Panc1 (cell line): ENCODE data around the gene TRERF1. TPM values are rescaled to one million over a fixed set of nuclear protein-coding genes. Genes with fewer than 3 reads are reported as not detected.
"Not testable (repeated sequence)": the region's sequence is repeated elsewhere in the genome, so short reads cannot be mapped to it uniquely, and the experiment has no call there.

ENCODE experiments used
- ATAC-seq: fragments of 200-7000 bp; cut with Tn5 transposase; 2 replicates; pipeline ENCODE4 v1.9.1; 2020; ENCODE audit warnings: mild to moderate bottlenecking, moderate library complexity
- BruUV-seq: library from RNA; stranded (reverse); fragments of 400-500 nt; replicated peaks from 2 replicates; lab custom pipeline; 2021; lab: Mats Ljungman, UMichigan
- CTCF ChIA-PET: fragments of 300-600 bp; sonication (Branson Sonifier 250); formaldehyde crosslinking; loops from one replicate; lab custom pipeline; 2022; ENCODE audit warnings: antibody characterized with exemption; lab: Charles Lee
- POLR2A ChIA-PET: fragments of 300-600 bp; sonication (Branson Sonifier 250); formaldehyde crosslinking; loops from one replicate; lab custom pipeline; 2022; ENCODE audit warnings: antibody characterized with exemption; lab: Charles Lee
- DNase-seq: peaks from one replicate; pipeline ENCODE4 v3.0.0-alpha.2; 2010; ENCODE audit warnings: low read depth, low spot score
- H3K27ac ChIP-seq: 2 replicates; pipeline ENCODE4 v1.5.1; 2011; ENCODE audit warnings: mild to moderate bottlenecking, low read length, inconsistent platforms
- H3K27me3 ChIP-seq: fragments of 200-500 bp; sonication (Bioruptor generic); 2 replicates; pipeline ENCODE4 v1.6.0; 2014; ENCODE audit warnings: low read length, inconsistent platforms; ENCODE audit not compliant: control insufficient read depth, insufficient read depth
- H3K36me3 ChIP-seq: fragments of 200-500 bp; sonication (Bioruptor generic); 2 replicates; pipeline ENCODE4 v1.5.1; 2014; ENCODE audit warnings: inconsistent platforms, mild to moderate bottlenecking, low read length, moderate library complexity; ENCODE audit not compliant: control insufficient read depth, insufficient read depth
- H3K4me1 ChIP-seq: 2 replicates; pipeline ENCODE4 v1.5.1; 2011; ENCODE audit warnings: inconsistent platforms, mild to moderate bottlenecking, low read length, moderate library complexity; ENCODE audit not compliant: control insufficient read depth, insufficient read depth
- H3K4me3 ChIP-seq, 2 experiments: 2 replicates each; pipeline ENCODE4 v1.5.1; 2011 to 2012; ENCODE audit warnings: low read depth in 2 of 2, low read length in 2 of 2, mild to moderate bottlenecking in 2 of 2, inconsistent platforms in 1 of 2, moderate library complexity in 1 of 2
- H3K9me3 ChIP-seq: fragments of 200-500 bp; sonication (Bioruptor generic); 2 replicates; pipeline ENCODE4 v1.5.1; 2014; ENCODE audit warnings: low read depth, mild to moderate bottlenecking, inconsistent platforms, low read length, moderate library complexity; ENCODE audit not compliant: control insufficient read depth, insufficient read depth
- CTCF ChIP-seq: fragments of 450-650 bp; IDR thresholded peaks from 2 replicates; pipeline ENCODE4 v1.5.1; 2017; ENCODE audit warnings: mild to moderate bottlenecking
- POLR2AphosphoS5 ChIP-seq: IDR thresholded peaks from 2 replicates; pipeline ENCODE4 v1.6.1; 2012; ENCODE audit warnings: mild to moderate bottlenecking, low read depth, low read length, moderate library complexity
- SIN3A ChIP-seq: IDR thresholded peaks from 2 replicates; pipeline ENCODE4 v1.6.1; 2012; ENCODE audit warnings: low read depth, mild to moderate bottlenecking, low read length, moderate library complexity, borderline replicate concordance; ENCODE audit not compliant: insufficient read depth
- TCF7L2 ChIP-seq: IDR thresholded peaks from 2 replicates; pipeline ENCODE4 v1.6.1; 2011; ENCODE audit warnings: mild to moderate bottlenecking, low read depth, low read length, inconsistent platforms
- in situ Hi-C: cut with HindIII; loops from 2 replicates; pipeline ENCODE4 v1.10.0; 2016; ENCODE audit warnings: low sequenced_read_pairs, low pct_unique_long_range_greater_than_20kb
- intact Hi-C: fragments of 100-400 bp; cut with micrococcal nuclease; formaldehyde crosslinking; loops from one replicate; pipeline ENCODE4 v1.10.0; 2022; ENCODE audit not compliant: unreplicated experiment
- total RNA-seq: library from RNA; stranded (reverse); gene quantifications from one replicate; pipeline ENCODE4 v1.2.1, GENCODE V29; 2021; ENCODE audit not compliant: unreplicated experiment
- TF ChIP-seq, protein P1 (sequence below), 2 experiments: IDR thresholded peaks; 2 replicates each; pipeline ENCODE4 v1.6.1; 2011 to 2012; ENCODE audit warnings: low read depth in 2 of 2, control low read depth in 1 of 2, low read length in 1 of 2, mild to moderate bottlenecking in 1 of 2, moderate library complexity in 1 of 2; ENCODE audit not compliant: insufficient read depth in 1 of 2

The TRERF1 gene
- total RNA-seq, 1 experiment from 2014 or later: 30.6 TPM

DNA sequence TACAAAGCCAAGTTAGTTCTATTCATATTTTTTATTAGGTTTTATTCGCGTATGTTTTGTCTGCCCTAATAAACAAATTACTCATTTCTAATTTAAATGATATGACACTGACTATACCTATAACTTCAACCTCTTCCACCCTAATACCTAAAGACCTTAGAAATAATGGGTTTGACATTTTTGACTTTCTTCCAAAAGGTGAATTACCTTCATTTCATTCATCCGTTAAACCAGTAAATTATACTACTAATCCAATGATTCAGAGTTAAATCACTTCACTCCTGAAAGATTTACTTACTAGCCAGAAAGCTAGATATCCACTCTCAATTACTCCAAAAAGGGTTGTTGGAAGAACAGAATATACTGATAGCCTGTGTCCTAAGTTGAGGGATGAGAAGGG, 239.3 kb downstream of the TRERF1 start:
- H3K27ac ChIP-seq: peak overlapping the region; percentile 100
- H3K27me3 ChIP-seq: no peaks in the 10 kb centered on the region
- peaks cover 47% of the 10 kb centered on the region for H3K36me3 ChIP-seq
- no peak overlapping the region for H3K4me3 ChIP-seq
- ATAC-seq: no peak
- POLR2A ChIA-PET: no interaction called here
- CTCF ChIA-PET: no interaction called here
- H3K4me1 ChIP-seq: peaks cover 52% of the 10 kb centered on the region
- TF ChIP-seq TCF7L2 (no peak), POLR2AphosphoS5 (no peak), SIN3A (no peak), CTCF (no peak)
- TF ChIP-seq, protein P1, sequence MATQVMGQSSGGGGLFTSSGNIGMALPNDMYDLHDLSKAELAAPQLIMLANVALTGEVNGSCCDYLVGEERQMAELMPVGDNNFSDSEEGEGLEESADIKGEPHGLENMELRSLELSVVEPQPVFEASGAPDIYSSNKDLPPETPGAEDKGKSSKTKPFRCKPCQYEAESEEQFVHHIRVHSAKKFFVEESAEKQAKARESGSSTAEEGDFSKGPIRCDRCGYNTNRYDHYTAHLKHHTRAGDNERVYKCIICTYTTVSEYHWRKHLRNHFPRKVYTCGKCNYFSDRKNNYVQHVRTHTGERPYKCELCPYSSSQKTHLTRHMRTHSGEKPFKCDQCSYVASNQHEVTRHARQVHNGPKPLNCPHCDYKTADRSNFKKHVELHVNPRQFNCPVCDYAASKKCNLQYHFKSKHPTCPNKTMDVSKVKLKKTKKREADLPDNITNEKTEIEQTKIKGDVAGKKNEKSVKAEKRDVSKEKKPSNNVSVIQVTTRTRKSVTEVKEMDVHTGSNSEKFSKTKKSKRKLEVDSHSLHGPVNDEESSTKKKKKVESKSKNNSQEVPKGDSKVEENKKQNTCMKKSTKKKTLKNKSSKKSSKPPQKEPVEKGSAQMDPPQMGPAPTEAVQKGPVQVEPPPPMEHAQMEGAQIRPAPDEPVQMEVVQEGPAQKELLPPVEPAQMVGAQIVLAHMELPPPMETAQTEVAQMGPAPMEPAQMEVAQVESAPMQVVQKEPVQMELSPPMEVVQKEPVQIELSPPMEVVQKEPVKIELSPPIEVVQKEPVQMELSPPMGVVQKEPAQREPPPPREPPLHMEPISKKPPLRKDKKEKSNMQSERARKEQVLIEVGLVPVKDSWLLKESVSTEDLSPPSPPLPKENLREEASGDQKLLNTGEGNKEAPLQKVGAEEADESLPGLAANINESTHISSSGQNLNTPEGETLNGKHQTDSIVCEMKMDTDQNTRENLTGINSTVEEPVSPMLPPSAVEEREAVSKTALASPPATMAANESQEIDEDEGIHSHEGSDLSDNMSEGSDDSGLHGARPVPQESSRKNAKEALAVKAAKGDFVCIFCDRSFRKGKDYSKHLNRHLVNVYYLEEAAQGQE (IDR thresholded peaks at IDR 0.05; ENCODE audit: insufficient read depth in 1 of 2, low read depth in 2 of 2, low read length in 1 of 2): no peak
- intact Hi-C loops: no loop called here
- H3K9me3 ChIP-seq: no peaks in the 10 kb centered on the region
- no peak for DNase-seq
- no TSS peak for BruUV-seq
- in situ Hi-C loops: no loop called here

DNA sequence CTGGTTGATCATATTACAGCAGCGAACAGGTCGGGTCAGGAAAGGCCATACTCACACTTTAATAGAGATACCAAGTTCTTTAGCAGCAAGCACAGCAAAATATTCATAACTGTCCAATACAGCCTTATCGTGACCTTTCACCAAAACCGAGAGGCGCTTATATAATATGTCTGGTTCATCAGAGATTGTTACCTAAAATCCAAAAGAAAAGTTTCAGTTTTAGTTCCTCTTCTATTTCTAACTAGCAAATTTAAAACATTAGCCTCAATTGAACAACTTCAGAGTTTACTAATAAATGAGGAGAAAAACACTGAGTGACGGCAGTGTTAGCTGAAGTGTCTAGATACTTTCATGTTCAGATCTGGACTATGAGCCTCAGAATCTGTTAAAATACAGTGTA, 240.0 kb downstream of the TRERF1 start:
- no TSS peak for BruUV-seq
- in situ Hi-C loops: no loop called here

DNA sequence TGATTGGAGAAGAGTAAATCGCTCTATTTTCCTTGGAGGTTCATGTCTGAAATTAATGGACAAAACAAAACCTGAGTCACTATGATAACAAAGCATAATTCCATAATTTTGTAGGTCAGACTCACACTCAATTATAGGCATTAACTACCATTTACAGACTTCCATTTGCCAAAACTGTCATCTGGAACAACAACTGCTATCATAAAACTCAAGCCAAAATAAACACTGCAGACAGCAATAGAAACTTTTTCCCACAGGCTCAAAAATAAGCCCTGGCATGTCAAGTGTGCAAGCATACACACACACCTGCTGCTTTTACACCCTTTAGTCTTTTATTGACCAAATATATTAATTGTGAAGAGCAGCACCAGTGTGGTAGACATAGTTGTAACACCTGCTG, 241.2 kb downstream of the TRERF1 start:
- Histone ChIP-seq H3K4me1 (peaks cover 46% of the 10 kb centered on the region), H3K27me3 (no peaks in the 10 kb centered on the region), H3K27ac (peak overlapping the region; percentile 74), H3K9me3 (no peaks in the 10 kb centered on the region), H3K36me3 (peaks cover 44% of the 10 kb centered on the region), H3K4me3 (no peak overlapping the region)
- in situ Hi-C loops (no loop called here), intact Hi-C loops (no loop called here)
- ChIA-PET CTCF (no interaction called here), POLR2A (no interaction called here)
- ATAC-seq: no peak
- no peak for DNase-seq
- TF ChIP-seq, protein P1 (IDR thresholded peaks at IDR 0.05; ENCODE audit: insufficient read depth in 1 of 2, low read depth in 2 of 2, low read length in 1 of 2): no peak
- TF ChIP-seq CTCF: no peak
- TF ChIP-seq TCF7L2: no peak
- no peak for TF ChIP-seq SIN3A
- no peak for TF ChIP-seq POLR2AphosphoS5
- BruUV-seq: no TSS peak

More for the DNA sequence above, 240.0 kb downstream of the TRERF1 start:
- no peak for ATAC-seq
- no peak for DNase-seq
- H3K4me3 ChIP-seq: no peak overlapping the region
- peaks cover 44% of the 10 kb centered on the region for H3K36me3 ChIP-seq
- peak overlapping the region; percentile 100 for H3K27ac ChIP-seq
- TF ChIP-seq TCF7L2: no peak
- ChIA-PET CTCF (no interaction called here), POLR2A (no interaction called here)
- no peaks in the 10 kb centered on the region for H3K9me3 ChIP-seq
- no peaks in the 10 kb centered on the region for H3K27me3 ChIP-seq
- peaks cover 52% of the 10 kb centered on the region for H3K4me1 ChIP-seq
- intact Hi-C loops: no loop called here

GRCh38 chr6:42207559-42207958, 244.2 kb downstream of the TRERF1 start:
- intact Hi-C loops, H3K9me3 ChIP-seq, DNase-seq, POLR2A ChIA-PET, in situ Hi-C loops, H3K27ac ChIP-seq, CTCF ChIA-PET, H3K27me3 ChIP-seq, ATAC-seq, H3K4me3 ChIP-seq: not testable (repeated sequence)
- H3K36me3 ChIP-seq: peaks cover 30% of the 10 kb centered on the region
- BruUV-seq: TSS peak; percentile 73
- H3K4me1 ChIP-seq: peaks cover 21% of the 10 kb centered on the region
